Tibial artery (tissue), 4 donors: ENCODE measurements around the gene ALKAL2.

Source experiments
- DNase-seq, 2 donors: peaks; one replicate each; pipeline ENCODE4 v3.0.0-alpha.2; 2019
- H3K27ac ChIP-seq, 2 donors: fragments of 200-600 bp; sonication (generic) in 1 of 2; 1 replicate in 1 of 2; 2 replicates in 1 of 2; pipeline ENCODE4 v1.5.1; 2018 to 2019; ENCODE audit warnings: mild to moderate bottlenecking in 1 of 2
- H3K27me3 ChIP-seq, 2 donors: fragments of 200-600 bp; sonication (generic) in 1 of 2; one replicate each; pipeline versions ENCODE4 v1.5.1 to v1.6.0; 2016 to 2019
- H3K36me3 ChIP-seq, 3 donors: fragments of 200-600 bp; sonication (generic) in 2 of 3; one replicate each; pipeline ENCODE4 v1.5.1; 2016 to 2019; ENCODE audit warnings: mild to moderate bottlenecking in 2 of 3
- H3K4me1 ChIP-seq, 4 donors: fragments of 200-600 bp; sonication (generic) in 2 of 4; 1 replicate in 3 of 4; 2 replicates in 1 of 4; pipeline ENCODE4 v1.5.1; 2016 to 2019
- H3K4me3 ChIP-seq, 2 donors: fragments of 200-600 bp; sonication (generic) in 1 of 2; 1 replicate in 1 of 2; 2 replicates in 1 of 2; pipeline ENCODE4 v1.5.1; 2018 to 2019; ENCODE audit warnings: mild to moderate bottlenecking in 2 of 2
- H3K9me3 ChIP-seq, 3 donors: fragments of 200-600 bp; sonication (generic) in 1 of 3; one replicate each; pipeline ENCODE4 v1.5.1; 2016 to 2019
- intact Hi-C: fragments of 100-400 bp; cut with DNase I; formaldehyde crosslinking; loops from one replicate; pipeline ENCODE4 v1.15.0; 2023; ENCODE audit warnings: low total_unique reads
- TF ChIP-seq, protein P1 (sequence below), 2 experiments: fragments of 200-600 bp in 1 of 2; fragments of 450-650 bp in 1 of 2; IDR thresholded peaks; one replicate each; pipeline ENCODE4 v1.5.1; 2017 to 2019; ENCODE audit warnings: antibody characterized with exemption in 2 of 2, mild to moderate bottlenecking in 1 of 2, moderate library complexity in 1 of 2

ALKAL2 gene

DNA sequence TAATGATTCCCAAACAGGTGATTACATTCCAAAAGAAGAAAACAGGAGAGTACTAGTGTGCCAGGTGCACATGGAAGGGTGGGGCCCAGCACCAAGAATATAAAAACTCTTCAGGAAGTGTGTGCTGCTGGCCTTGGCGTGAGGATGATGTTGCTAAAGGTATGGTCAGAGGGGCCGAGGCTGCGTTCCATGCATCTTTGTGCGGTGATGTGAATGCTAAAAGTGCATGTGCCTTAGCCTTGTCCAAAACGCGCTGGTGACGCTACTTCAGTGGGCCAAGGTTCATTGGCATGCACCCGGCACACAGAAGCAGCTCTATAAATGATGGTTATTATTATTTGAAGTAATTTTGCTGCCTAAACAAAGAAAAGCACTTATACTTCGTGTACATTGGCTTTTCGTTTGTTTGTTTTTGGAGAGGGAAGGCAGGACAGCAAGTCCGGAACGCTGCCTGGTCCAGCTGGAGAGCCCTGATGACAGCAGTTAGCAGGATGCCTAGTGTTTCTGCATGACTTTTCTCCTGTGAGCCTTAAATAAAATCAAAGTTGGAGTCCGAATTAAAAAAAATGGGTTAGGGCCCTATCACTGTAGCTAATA lies 2.9 kb downstream of the ALKAL2 start:
- no peak for DNase-seq
- H3K27me3 ChIP-seq: peaks cover 0 to 35% of the 10 kb centered on the region in 2 donors
- TF ChIP-seq, protein P1, sequence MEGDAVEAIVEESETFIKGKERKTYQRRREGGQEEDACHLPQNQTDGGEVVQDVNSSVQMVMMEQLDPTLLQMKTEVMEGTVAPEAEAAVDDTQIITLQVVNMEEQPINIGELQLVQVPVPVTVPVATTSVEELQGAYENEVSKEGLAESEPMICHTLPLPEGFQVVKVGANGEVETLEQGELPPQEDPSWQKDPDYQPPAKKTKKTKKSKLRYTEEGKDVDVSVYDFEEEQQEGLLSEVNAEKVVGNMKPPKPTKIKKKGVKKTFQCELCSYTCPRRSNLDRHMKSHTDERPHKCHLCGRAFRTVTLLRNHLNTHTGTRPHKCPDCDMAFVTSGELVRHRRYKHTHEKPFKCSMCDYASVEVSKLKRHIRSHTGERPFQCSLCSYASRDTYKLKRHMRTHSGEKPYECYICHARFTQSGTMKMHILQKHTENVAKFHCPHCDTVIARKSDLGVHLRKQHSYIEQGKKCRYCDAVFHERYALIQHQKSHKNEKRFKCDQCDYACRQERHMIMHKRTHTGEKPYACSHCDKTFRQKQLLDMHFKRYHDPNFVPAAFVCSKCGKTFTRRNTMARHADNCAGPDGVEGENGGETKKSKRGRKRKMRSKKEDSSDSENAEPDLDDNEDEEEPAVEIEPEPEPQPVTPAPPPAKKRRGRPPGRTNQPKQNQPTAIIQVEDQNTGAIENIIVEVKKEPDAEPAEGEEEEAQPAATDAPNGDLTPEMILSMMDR (IDR thresholded peaks at IDR 0.05): no peak
- intact Hi-C loops: no loop called here
- peaks cover 25 to 39% (median 29%) of the 10 kb centered on the region in 3 donors for H3K36me3 ChIP-seq
- peaks cover 0 to 49% (median 37%) of the 10 kb centered on the region in 4 donors for H3K4me1 ChIP-seq
- peak overlapping the region in 1 of 2 donors; percentile 19 for H3K27ac ChIP-seq
- no peaks in the 10 kb centered on the region for H3K9me3 ChIP-seq
- no peak overlapping the region for H3K4me3 ChIP-seq

DNA sequence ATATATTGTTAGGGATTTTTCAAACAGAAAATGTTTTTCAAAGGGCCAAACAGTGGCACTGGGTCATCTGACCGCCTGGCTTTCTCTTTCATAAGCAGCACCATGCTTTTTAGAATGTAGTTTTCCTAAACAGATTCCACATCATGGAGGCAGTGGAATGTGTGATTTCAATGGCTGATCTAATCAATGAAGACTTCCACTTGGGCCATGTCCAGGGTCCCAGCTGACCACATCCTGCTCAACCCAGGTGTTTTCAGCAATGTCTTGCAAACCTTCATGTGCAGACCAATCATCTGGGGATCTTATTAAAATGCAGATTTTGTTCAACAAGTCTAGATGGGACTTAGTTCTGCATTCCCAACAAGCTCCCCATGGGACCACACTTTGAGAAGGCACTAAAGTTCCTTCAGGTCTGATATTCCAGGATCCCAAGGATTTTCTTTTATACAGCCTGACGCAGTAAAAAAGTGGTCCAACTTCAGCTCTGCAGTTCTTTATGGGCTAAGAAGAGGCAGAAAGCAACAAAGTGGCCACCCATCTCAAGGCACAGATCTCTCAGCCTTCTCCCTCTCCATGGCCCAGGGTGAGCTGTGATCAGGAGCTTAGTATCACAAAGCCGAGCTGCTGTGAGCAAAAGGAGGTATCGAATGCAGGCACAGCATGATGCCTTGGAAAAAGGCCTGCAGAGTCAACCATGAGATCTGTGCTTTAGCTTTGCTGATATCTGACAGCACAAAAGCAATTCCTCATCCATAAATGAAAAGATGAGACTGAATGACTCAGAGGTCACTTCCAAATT lies 3.7 kb downstream of the ALKAL2 start:
- Histone ChIP-seq H3K27me3 (peaks cover 0 to 29% of the 10 kb centered on the region in 2 donors), H3K4me3 (no peak overlapping the region), H3K27ac (no peak overlapping the region), H3K9me3 (no peaks in the 10 kb centered on the region), H3K36me3 (peaks cover 33 to 42% (median 33%) of the 10 kb centered on the region in 3 donors), H3K4me1 (peaks cover 0 to 41% (median 30%) of the 10 kb centered on the region in 4 donors)
- intact Hi-C loops: no loop called here
- TF ChIP-seq, protein P1 (IDR thresholded peaks at IDR 0.05): no peak
- DNase-seq: no peak

DNA sequence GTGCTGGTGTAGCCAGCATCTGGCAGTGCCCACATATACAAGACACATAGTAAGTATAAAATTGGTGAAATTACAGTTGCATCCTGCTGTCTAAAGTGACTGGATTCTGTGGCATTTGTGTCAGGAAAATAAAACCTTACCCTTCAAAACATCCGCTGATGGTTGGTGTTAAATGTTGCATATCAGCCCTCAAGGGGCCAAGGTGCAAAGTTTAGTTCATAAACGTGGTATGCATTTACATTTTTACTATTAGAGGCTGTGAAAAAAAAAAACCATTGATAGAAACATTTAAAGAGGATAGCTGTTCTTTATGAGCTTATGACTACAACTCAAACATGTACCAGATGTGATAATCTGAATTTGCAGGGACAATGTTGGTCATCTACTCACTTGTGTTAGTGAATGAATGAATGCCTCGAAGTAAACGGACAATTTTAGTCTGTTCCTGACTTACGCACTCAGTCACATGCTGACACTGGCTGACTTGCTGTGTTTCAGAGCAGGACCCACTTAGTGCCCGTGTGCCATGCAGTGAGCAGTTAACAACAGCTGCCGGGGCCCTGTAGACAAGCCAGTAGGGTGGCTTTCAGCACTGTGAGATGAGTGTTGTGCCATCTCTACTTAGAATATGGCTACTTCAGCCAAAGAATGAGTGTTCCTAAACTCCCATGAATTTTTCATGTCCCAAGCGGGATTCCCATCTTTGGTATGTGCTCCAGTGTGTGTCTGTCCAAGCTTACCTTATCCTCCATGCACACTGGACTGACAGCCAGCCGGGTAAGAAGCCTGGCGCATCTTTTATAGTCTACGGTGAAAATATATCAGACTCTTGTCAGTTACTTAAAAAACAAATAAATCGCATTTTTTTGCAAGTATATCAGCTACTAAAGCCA lies 5.3 kb downstream of the ALKAL2 start:
- Histone ChIP-seq H3K4me1 (peaks cover 0 to 28% (median 16%) of the 10 kb centered on the region in 4 donors), H3K27ac (no peak overlapping the region), H3K9me3 (no peaks in the 10 kb centered on the region), H3K27me3 (peaks cover 0 to 14% of the 10 kb centered on the region in 2 donors), H3K36me3 (peaks cover 47 to 56% (median 47%) of the 10 kb centered on the region in 3 donors), H3K4me3 (no peak overlapping the region)
- intact Hi-C loops: no loop called here
- TF ChIP-seq, protein P1 (IDR thresholded peaks at IDR 0.05): no peak
- no peak for DNase-seq

DNA sequence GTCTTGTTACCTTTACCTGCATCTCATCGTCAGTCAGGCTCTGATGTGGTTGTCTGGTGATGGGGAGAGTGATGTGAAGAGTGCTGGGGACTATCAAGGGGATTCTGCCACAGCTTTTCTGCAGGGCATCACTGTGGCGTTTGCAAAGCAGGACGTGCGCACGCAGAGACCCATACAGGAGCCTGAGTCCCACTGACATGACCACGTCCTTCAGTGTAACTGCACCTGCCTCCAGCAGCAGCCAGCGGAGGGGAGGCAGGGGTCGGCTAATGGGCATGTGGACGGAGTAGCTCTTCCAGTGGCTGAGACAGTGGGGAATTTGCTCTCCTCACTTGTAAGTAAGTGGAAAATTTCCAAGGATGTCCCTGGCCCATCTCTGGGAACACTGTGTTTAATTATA lies 6.5 kb downstream of the ALKAL2 start:
- no peaks in the 10 kb centered on the region for H3K9me3 ChIP-seq
- H3K27ac ChIP-seq: no peak overlapping the region
- intact Hi-C loops: no loop called here
- H3K4me3 ChIP-seq: no peak overlapping the region
- peaks cover 0 to 18% (median 9%) of the 10 kb centered on the region in 4 donors for H3K4me1 ChIP-seq
- TF ChIP-seq, protein P1 (IDR thresholded peaks at IDR 0.05): no peak
- peaks cover 58 to 64% (median 59%) of the 10 kb centered on the region in 3 donors for H3K36me3 ChIP-seq
- DNase-seq: no peak
- peaks cover 0 to 6% of the 10 kb centered on the region in 2 donors for H3K27me3 ChIP-seq

DNA sequence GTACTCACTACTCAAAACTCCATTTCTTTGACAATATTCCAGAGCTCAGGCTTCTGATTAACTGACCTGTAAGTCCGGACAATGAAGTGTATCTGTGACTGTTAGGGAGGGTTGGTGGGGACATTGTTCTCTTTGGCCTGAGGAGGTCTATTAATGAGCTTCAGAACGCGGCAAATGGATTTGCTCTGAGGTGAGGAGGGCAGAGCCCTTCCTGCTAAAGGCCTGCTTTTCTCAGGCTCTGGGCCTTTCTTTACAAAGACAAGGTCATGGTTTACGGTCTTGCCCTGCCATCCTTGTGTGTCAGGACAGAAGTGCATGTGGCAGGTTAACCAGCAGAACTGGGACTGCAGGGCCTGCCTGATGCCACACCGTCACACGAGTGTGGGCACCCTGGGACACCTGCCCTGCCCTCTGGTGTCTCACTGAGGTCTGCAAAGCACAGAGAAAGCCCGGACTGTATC lies 7.2 kb downstream of the ALKAL2 start:
- no peaks in the 10 kb centered on the region for H3K27me3 ChIP-seq
- H3K36me3 ChIP-seq: peaks cover 64 to 66% (median 65%) of the 10 kb centered on the region in 3 donors
- no peak for DNase-seq
- TF ChIP-seq, protein P1 (IDR thresholded peaks at IDR 0.05): no peak
- no peak overlapping the region for H3K27ac ChIP-seq
- no peak overlapping the region for H3K4me3 ChIP-seq
- H3K9me3 ChIP-seq: no peaks in the 10 kb centered on the region
- H3K4me1 ChIP-seq: peaks cover 0 to 13% (median 7%) of the 10 kb centered on the region in 4 donors
- intact Hi-C loops: no loop called here
